ENCODE results near the gene IGFL4. TPM values are rescaled to one million over a fixed set of nuclear protein-coding genes. Genes with fewer than 3 reads are reported as not detected.
A peak's percentile ranks its signal among the peaks of the same experiment; 100 is the strongest.

Gene IGFL4
- total RNA-seq, 1 donor from 2014 or later, result 0.84 TPM

- Mint-ChIP-seq H3K9me3 (ENCODE audit: low read depth) (peaks cover 3% of the 10 kb centered on the region), H3K36me3 (ENCODE audit: insufficient read depth) (peaks cover 2% of the 10 kb centered on the region), H3K27me3 (no peaks in the 10 kb centered on the region), H3K4me1 (ENCODE audit: low read depth) (peaks cover 12% of the 10 kb centered on the region), H3K4me3 (ENCODE audit: low read depth) (no peak overlapping the region), H3K27ac (no peak overlapping the region)
- no peak for DNase-seq (ENCODE audit: low spot score, unreplicated experiment)
- TF ChIP-seq CTCF (IDR thresholded peaks at IDR 0.05; ENCODE audit: unreplicated experiment), result no peak
These were observed 5.3 kb downstream of the IGFL4 start for GRCh38 chr19:46035546-46035945.

DNA sequence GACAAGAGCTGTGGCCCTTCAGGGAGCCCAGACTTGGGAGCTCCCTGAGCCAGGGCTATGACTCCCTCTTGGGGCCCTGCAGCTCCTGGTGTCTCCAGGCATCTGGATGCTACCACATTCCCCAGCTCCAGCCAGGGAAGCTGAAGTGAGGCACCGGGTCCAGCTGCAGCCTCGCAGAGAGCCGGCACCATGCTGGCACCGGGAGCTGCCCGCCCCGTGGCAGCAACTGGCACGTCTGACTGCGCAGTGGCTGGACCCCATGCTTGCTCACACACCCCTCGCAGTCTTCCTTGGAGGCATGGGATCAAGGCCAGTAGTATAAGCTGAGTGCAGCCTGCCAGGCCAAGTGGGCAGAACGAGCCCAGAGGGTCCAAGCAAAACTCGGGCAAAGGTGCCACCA lies 7.4 kb downstream of the IGFL4 start:
- no peak for TF ChIP-seq CTCF (IDR thresholded peaks at IDR 0.05; ENCODE audit: unreplicated experiment)
- Mint-ChIP-seq H3K4me3 (ENCODE audit: low read depth) (no peak overlapping the region), H3K4me1 (ENCODE audit: low read depth) (peaks cover 19% of the 10 kb centered on the region), H3K27me3 (peaks cover 2% of the 10 kb centered on the region), H3K36me3 (ENCODE audit: insufficient read depth) (peaks cover 3% of the 10 kb centered on the region), H3K27ac (no peak overlapping the region), H3K9me3 (ENCODE audit: low read depth) (no peaks in the 10 kb centered on the region)
- no peak for DNase-seq (ENCODE audit: low spot score, unreplicated experiment)

DNA sequence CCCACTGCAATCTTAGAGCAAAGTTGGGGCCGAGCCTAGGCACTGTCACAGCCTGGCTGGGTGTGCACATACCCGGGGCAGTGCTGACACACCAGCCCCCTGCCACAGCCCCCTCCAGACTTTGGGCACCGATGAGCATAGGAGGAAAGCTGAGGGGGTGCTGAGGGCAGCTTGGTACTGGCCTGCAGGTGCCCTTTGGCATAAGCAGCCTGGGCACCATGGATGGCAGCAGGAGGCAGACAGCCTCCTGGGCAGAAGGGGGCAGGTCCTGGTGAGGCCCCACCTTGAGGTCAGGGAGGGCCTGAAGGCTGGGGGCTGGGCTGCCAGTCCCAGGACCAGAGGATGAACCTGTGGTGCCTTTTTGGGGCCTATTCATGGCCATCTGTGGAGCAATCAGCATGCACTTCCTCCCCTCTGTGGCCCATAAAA lies 8.2 kb downstream of the IGFL4 start:
- H3K27me3 Mint-ChIP-seq, result peaks cover 2% of the 10 kb centered on the region
- no peak overlapping the region for H3K27ac Mint-ChIP-seq
- no peak for TF ChIP-seq CTCF (IDR thresholded peaks at IDR 0.05; ENCODE audit: unreplicated experiment)
- peaks cover 19% of the 10 kb centered on the region for H3K4me1 Mint-ChIP-seq (ENCODE audit: low read depth)
- DNase-seq (ENCODE audit: low spot score, unreplicated experiment), result no peak
- H3K36me3 Mint-ChIP-seq (ENCODE audit: insufficient read depth), result peaks cover 3% of the 10 kb centered on the region
- no peaks in the 10 kb centered on the region for H3K9me3 Mint-ChIP-seq (ENCODE audit: low read depth)
- no peak overlapping the region for H3K4me3 Mint-ChIP-seq (ENCODE audit: low read depth)

- Mint-ChIP-seq H3K36me3 (ENCODE audit: insufficient read depth) (peaks cover 2% of the 10 kb centered on the region), H3K9me3 (ENCODE audit: low read depth) (no peaks in the 10 kb centered on the region), H3K4me1 (ENCODE audit: low read depth) (peaks cover 19% of the 10 kb centered on the region), H3K27me3 (peaks cover 2% of the 10 kb centered on the region), H3K4me3 (ENCODE audit: low read depth) (no peak overlapping the region), H3K27ac (no peak overlapping the region)
- no peak for TF ChIP-seq CTCF (IDR thresholded peaks at IDR 0.05; ENCODE audit: unreplicated experiment)
- no peak for DNase-seq (ENCODE audit: low spot score, unreplicated experiment)
These were observed 8.8 kb downstream of the IGFL4 start for GRCh38 chr19:46031781-46032596.

DNA sequence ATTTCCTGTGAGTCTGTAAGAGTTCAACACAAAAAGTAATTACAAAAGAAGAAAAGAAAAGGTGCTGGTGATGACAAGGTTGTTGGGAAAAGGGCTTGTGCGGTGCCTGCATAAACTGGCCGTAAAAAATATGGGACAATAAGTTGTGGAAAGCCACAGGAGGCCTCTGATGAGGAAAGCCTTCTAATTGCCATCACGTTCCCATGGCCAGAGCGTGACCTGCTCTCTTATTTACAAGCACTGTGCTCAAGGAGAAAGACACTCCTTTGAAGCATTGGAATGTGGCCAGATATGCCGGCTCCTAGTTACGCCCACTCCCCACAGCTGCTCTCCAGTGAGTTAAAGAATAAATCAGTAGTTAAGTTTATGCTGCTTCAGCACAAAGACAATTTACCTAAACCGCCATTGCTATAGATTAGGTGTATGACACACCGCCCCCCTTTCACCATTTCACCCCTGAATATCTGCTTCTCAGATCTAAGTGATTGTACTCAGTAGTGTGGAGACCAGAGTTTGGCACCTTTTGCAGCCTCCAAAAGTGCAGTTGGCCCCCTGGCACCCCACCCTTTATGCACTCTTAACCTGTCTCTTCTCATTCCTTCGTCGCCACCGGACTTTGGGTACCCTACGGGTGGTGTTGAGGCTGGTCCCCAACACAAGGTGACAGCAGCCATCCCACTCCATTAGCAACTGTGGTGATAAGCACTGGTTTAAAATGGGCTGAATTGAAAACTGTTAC lies 9.8 kb downstream of the IGFL4 start:
- DNase-seq (ENCODE audit: low spot score, unreplicated experiment), result no peak
- Mint-ChIP-seq H3K27me3 (peaks cover 2% of the 10 kb centered on the region), H3K36me3 (ENCODE audit: insufficient read depth) (peaks cover 6% of the 10 kb centered on the region), H3K4me1 (ENCODE audit: low read depth) (peaks cover 19% of the 10 kb centered on the region), H3K9me3 (ENCODE audit: low read depth) (peaks cover 2% of the 10 kb centered on the region), H3K4me3 (ENCODE audit: low read depth) (no peak overlapping the region), H3K27ac (peak overlapping the region; percentile 82)
- TF ChIP-seq CTCF (IDR thresholded peaks at IDR 0.05; ENCODE audit: unreplicated experiment), result no peak

All from progenitor cell of endocrine pancreas (in vitro differentiated cells).